Tibial artery (tissue), 4 donors: ENCODE measurements around the gene RAB19.

ENCODE experiments used
- DNase-seq, 2 donors: peaks; one replicate each; pipeline ENCODE4 v3.0.0-alpha.2; 2019
- H3K27ac ChIP-seq, 2 donors: fragments of 200-600 bp; sonication (generic) in 1 of 2; 1 replicate in 1 of 2; 2 replicates in 1 of 2; pipeline ENCODE4 v1.5.1; 2018 to 2019; ENCODE audit warnings: mild to moderate bottlenecking in 1 of 2
- H3K27me3 ChIP-seq, 2 donors: fragments of 200-600 bp; sonication (generic) in 1 of 2; one replicate each; pipeline versions ENCODE4 v1.5.1 to v1.6.0; 2016 to 2019
- H3K36me3 ChIP-seq, 3 donors: fragments of 200-600 bp; sonication (generic) in 2 of 3; one replicate each; pipeline ENCODE4 v1.5.1; 2016 to 2019; ENCODE audit warnings: mild to moderate bottlenecking in 2 of 3
- H3K4me1 ChIP-seq, 4 donors: fragments of 200-600 bp; sonication (generic) in 2 of 4; 1 replicate in 3 of 4; 2 replicates in 1 of 4; pipeline ENCODE4 v1.5.1; 2016 to 2019
- H3K4me3 ChIP-seq, 2 donors: fragments of 200-600 bp; sonication (generic) in 1 of 2; 1 replicate in 1 of 2; 2 replicates in 1 of 2; pipeline ENCODE4 v1.5.1; 2018 to 2019; ENCODE audit warnings: mild to moderate bottlenecking in 2 of 2
- H3K9me3 ChIP-seq, 3 donors: fragments of 200-600 bp; sonication (generic) in 1 of 3; one replicate each; pipeline ENCODE4 v1.5.1; 2016 to 2019
- CTCF ChIP-seq, 2 experiments: fragments of 200-600 bp in 1 of 2; fragments of 450-650 bp in 1 of 2; IDR thresholded peaks; one replicate each; pipeline ENCODE4 v1.5.1; 2017 to 2019; ENCODE audit warnings: antibody characterized with exemption in 2 of 2, mild to moderate bottlenecking in 1 of 2, moderate library complexity in 1 of 2
- intact Hi-C: fragments of 100-400 bp; cut with DNase I; formaldehyde crosslinking; loops from one replicate; pipeline ENCODE4 v1.15.0; 2023; ENCODE audit warnings: low total_unique reads

Gene RAB19

GRCh38 chr7:140384894-140385545 lies 18.8 kb upstream of the RAB19 start:
- Histone ChIP-seq H3K27ac (no peak overlapping the region), H3K9me3 (no peaks in the 10 kb centered on the region), H3K36me3 (peaks cover 14 to 22% (median 14%) of the 10 kb centered on the region in 3 donors), H3K27me3 (no peaks in the 10 kb centered on the region), H3K4me3 (no peak overlapping the region), H3K4me1 (peaks cover 0 to 10% (median 0%) of the 10 kb centered on the region in 4 donors)
- no peak for TF ChIP-seq CTCF (IDR thresholded peaks at IDR 0.05)
- intact Hi-C loops, result no loop called here
- no peak for DNase-seq

GRCh38 chr7:140389445-140389844 lies 14.4 kb upstream of the RAB19 start:
- H3K4me1 ChIP-seq, result peaks cover 0 to 10% (median 0%) of the 10 kb centered on the region in 4 donors
- H3K36me3 ChIP-seq, result no peaks in the 10 kb centered on the region
- no peaks in the 10 kb centered on the region for H3K27me3 ChIP-seq
- no peak overlapping the region for H3K27ac ChIP-seq
- DNase-seq, result peak in 1 of 2 donors; percentile 10
- intact Hi-C loops, result no loop called here
- no peak for TF ChIP-seq CTCF (IDR thresholded peaks at IDR 0.05)
- H3K4me3 ChIP-seq, result no peak overlapping the region
- H3K9me3 ChIP-seq, result no peaks in the 10 kb centered on the region

- intact Hi-C loops, result loop anchor here (10.0 kb wide), 1 partner anchor 415 kb away; no protein-coding TSS in a partner anchor
- no peaks in the 10 kb centered on the region for H3K36me3 ChIP-seq
- no peak for TF ChIP-seq CTCF (IDR thresholded peaks at IDR 0.05)
- H3K4me3 ChIP-seq, result no peak overlapping the region
- no peak overlapping the region for H3K27ac ChIP-seq
- no peaks in the 10 kb centered on the region for H3K27me3 ChIP-seq
- H3K9me3 ChIP-seq, result no peaks in the 10 kb centered on the region
- H3K4me1 ChIP-seq, result peaks cover 0 to 8% (median 0%) of the 10 kb centered on the region in 4 donors
- no peak for DNase-seq
Measured at GRCh38 chr7:140390034-140390433, 13.8 kb upstream of the RAB19 start.

- H3K27ac ChIP-seq, result no peak overlapping the region
- no peaks in the 10 kb centered on the region for H3K27me3 ChIP-seq
- no peak overlapping the region for H3K4me3 ChIP-seq
- intact Hi-C loops, result loop anchor here (10.0 kb wide), 1 partner anchor 414 kb away; no protein-coding TSS in a partner anchor
- peaks cover 0 to 2% (median 0%) of the 10 kb centered on the region in 4 donors for H3K4me1 ChIP-seq
- peak in 1 of 2 donors; percentile 24 for DNase-seq
- no peaks in the 10 kb centered on the region for H3K36me3 ChIP-seq
- no peak for TF ChIP-seq CTCF (IDR thresholded peaks at IDR 0.05)
- H3K9me3 ChIP-seq, result no peaks in the 10 kb centered on the region
Measured at GRCh38 chr7:140390466-140391190, 13.2 kb upstream of the RAB19 start.

GRCh38 chr7:140391634-140392033 lies 12.2 kb upstream of the RAB19 start:
- no peaks in the 10 kb centered on the region for H3K36me3 ChIP-seq
- no peak for TF ChIP-seq CTCF (IDR thresholded peaks at IDR 0.05)
- no peak overlapping the region for H3K27ac ChIP-seq
- no peaks in the 10 kb centered on the region for H3K27me3 ChIP-seq
- DNase-seq, result no peak
- no peaks in the 10 kb centered on the region for H3K9me3 ChIP-seq
- no peak overlapping the region for H3K4me3 ChIP-seq
- peaks cover 0 to 7% (median 2%) of the 10 kb centered on the region in 4 donors for H3K4me1 ChIP-seq
- intact Hi-C loops, result loop anchor here (10.0 kb wide), 1 partner anchor 413 kb away; no protein-coding TSS in a partner anchor
